Measurements from ENCODE around the gene XPC. TPM values are rescaled to one million over a fixed set of nuclear protein-coding genes. Genes with fewer than 3 reads are reported as not detected.

XPC gene
- total RNA-seq, 1 donor = 52.1 TPM

GRCh38 chr3:14214764-14215163 lies 36.4 kb upstream of the XPC start:
- Histone ChIP-seq H3K36me3 (ENCODE audit: insufficient read depth, low read length) (no peaks in the 10 kb centered on the region), H3K4me3 (ENCODE audit: insufficient read depth, low read length) (no peak overlapping the region), H3K9me3 (ENCODE audit: low read depth, low read length) (no peaks in the 10 kb centered on the region), H4K20me1 (ENCODE audit: insufficient read depth, low read length) (no peaks in the 10 kb centered on the region), H3K27ac (ENCODE audit: low read depth, low read length) (no peak overlapping the region), H3K4me2 (ENCODE audit: insufficient read depth, low read length) (no peak overlapping the region), H3K27me3 (ENCODE audit: insufficient read depth, low read length) (no peaks in the 10 kb centered on the region), H2AFZ (ENCODE audit: low read length) (no peak overlapping the region), H3K79me2 (ENCODE audit: insufficient read depth, low read length) (no peaks in the 10 kb centered on the region), H3K4me1 (ENCODE audit: insufficient read depth, low read length) (peaks cover 25% of the 10 kb centered on the region)
- no peak for TF ChIP-seq CTCF (IDR thresholded peaks at IDR 0.05; ENCODE audit: extremely low read depth, low read depth, low read length)
- no peak for DNase-seq (ENCODE audit: insufficient read length, low spot score, missing footprints)

- Histone ChIP-seq H3K79me2 (ENCODE audit: insufficient read depth, low read length) (no peaks in the 10 kb centered on the region), H2AFZ (ENCODE audit: low read length) (no peak overlapping the region), H3K27me3 (ENCODE audit: insufficient read depth, low read length) (no peaks in the 10 kb centered on the region), H3K27ac (ENCODE audit: low read depth, low read length) (no peak overlapping the region), H3K9me3 (ENCODE audit: low read depth, low read length) (no peaks in the 10 kb centered on the region), H3K4me1 (ENCODE audit: insufficient read depth, low read length) (peaks cover 40% of the 10 kb centered on the region), H3K4me2 (ENCODE audit: insufficient read depth, low read length) (no peak overlapping the region), H3K4me3 (ENCODE audit: insufficient read depth, low read length) (no peak overlapping the region), H3K36me3 (ENCODE audit: insufficient read depth, low read length) (no peaks in the 10 kb centered on the region), H4K20me1 (ENCODE audit: insufficient read depth, low read length) (no peaks in the 10 kb centered on the region)
- no peak for TF ChIP-seq CTCF (IDR thresholded peaks at IDR 0.05; ENCODE audit: extremely low read depth, low read depth, low read length)
- DNase-seq (ENCODE audit: insufficient read length, low spot score, missing footprints) = no peak
Measured at GRCh38 chr3:14213066-14213774, 34.8 kb upstream of the XPC start.

GRCh38 chr3:14212032-14212431 lies 33.6 kb upstream of the XPC start:
- Histone ChIP-seq H3K27ac (ENCODE audit: low read depth, low read length) (peak overlapping the region; percentile 83), H2AFZ (ENCODE audit: low read length) (no peak overlapping the region), H3K4me2 (ENCODE audit: insufficient read depth, low read length) (no peak overlapping the region), H3K36me3 (ENCODE audit: insufficient read depth, low read length) (no peaks in the 10 kb centered on the region), H3K4me1 (ENCODE audit: insufficient read depth, low read length) (peaks cover 45% of the 10 kb centered on the region), H3K9me3 (ENCODE audit: low read depth, low read length) (no peaks in the 10 kb centered on the region), H3K27me3 (ENCODE audit: insufficient read depth, low read length) (no peaks in the 10 kb centered on the region), H4K20me1 (ENCODE audit: insufficient read depth, low read length) (no peaks in the 10 kb centered on the region), H3K79me2 (ENCODE audit: insufficient read depth, low read length) (no peaks in the 10 kb centered on the region), H3K4me3 (ENCODE audit: insufficient read depth, low read length) (no peak overlapping the region)
- no peak for TF ChIP-seq CTCF (IDR thresholded peaks at IDR 0.05; ENCODE audit: extremely low read depth, low read depth, low read length)
- DNase-seq (ENCODE audit: insufficient read length, low spot score, missing footprints) = no peak

GRCh38 chr3:14211621-14212020 lies 33.2 kb upstream of the XPC start:
- Histone ChIP-seq H2AFZ (ENCODE audit: low read length) (no peak overlapping the region), H3K27me3 (ENCODE audit: insufficient read depth, low read length) (no peaks in the 10 kb centered on the region), H3K36me3 (ENCODE audit: insufficient read depth, low read length) (no peaks in the 10 kb centered on the region), H3K4me1 (ENCODE audit: insufficient read depth, low read length) (peaks cover 47% of the 10 kb centered on the region), H3K4me3 (ENCODE audit: insufficient read depth, low read length) (no peak overlapping the region), H3K79me2 (ENCODE audit: insufficient read depth, low read length) (no peaks in the 10 kb centered on the region), H3K4me2 (ENCODE audit: insufficient read depth, low read length) (peak overlapping the region; percentile 47), H3K27ac (ENCODE audit: low read depth, low read length) (peak overlapping the region; percentile 83), H3K9me3 (ENCODE audit: low read depth, low read length) (no peaks in the 10 kb centered on the region), H4K20me1 (ENCODE audit: insufficient read depth, low read length) (no peaks in the 10 kb centered on the region)
- peak; percentile 72 for DNase-seq (ENCODE audit: insufficient read length, low spot score, missing footprints)
- no peak for TF ChIP-seq CTCF (IDR thresholded peaks at IDR 0.05; ENCODE audit: extremely low read depth, low read depth, low read length)

Measured in osteoblast (primary cell).